GM12892 (cell line): Measurements from ENCODE around the gene GNG14.
A peak's percentile ranks its signal among the peaks of the same experiment; 100 is the strongest.
"Not testable (repeated sequence)": the region's sequence is repeated elsewhere in the genome, so short reads cannot be mapped to it uniquely, and the experiment has no call there.

Experiments used
- DNase-seq: peaks from one replicate; pipeline ENCODE4 v3.0.0; 2011; ENCODE audit not compliant: insufficient read length
- FAIRE-seq: peaks from 2 replicates; lab custom pipeline; 2011; peaks lifted over from hg19 to GRCh38; lab: Jason Lieb, UNC
- POLR2A ChIP-seq: IDR thresholded peaks from 2 replicates; pipeline ENCODE4 v1.6.1; 2011; ENCODE audit warnings: low read depth, low read length, control low read depth
- POLR2AphosphoS5 ChIP-seq: IDR thresholded peaks from 2 replicates; pipeline ENCODE4 v1.6.1; 2011; ENCODE audit warnings: low read depth, low read length, control low read depth
- TAF1 ChIP-seq: IDR thresholded peaks from 2 replicates; pipeline ENCODE4 v1.6.1; 2011; ENCODE audit warnings: low read depth, mild to moderate bottlenecking, control low read depth, low read length, borderline replicate concordance

The GNG14 gene

GRCh38 chr19:12721656-12722565, 34.1 kb downstream of the GNG14 start:
- TF ChIP-seq POLR2A (0 out of 2 replicates have a peak, but pooled peaks have one; percentile 34), POLR2AphosphoS5 (no peak; the same call in 1 of the 2 replicates), TAF1 (no peak)
- DNase-seq (peak; percentile 76), FAIRE-seq (no peak)

GRCh38 chr19:12722566-12723380, 35.0 kb downstream of the GNG14 start:
- peak; percentile 58; the same call in 1 of the 2 replicates for TF ChIP-seq TAF1
- TF ChIP-seq POLR2AphosphoS5 = peak; percentile 54
- peak; percentile 49; the same call in 1 of the 2 replicates for TF ChIP-seq POLR2A
- FAIRE-seq = peak; percentile 89

DNA sequence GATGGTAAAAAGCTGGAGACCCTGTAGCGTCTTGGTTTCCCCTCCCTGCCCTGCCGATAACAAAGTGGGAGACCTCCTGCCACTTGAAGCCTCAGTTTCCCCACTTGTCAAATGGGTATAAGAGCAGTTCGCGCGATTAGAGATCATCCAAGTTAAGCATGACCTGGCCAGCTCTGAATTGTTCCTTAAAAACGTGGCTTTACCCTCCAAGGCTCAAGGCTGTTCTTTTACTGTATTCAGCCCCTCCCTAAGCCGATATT, 35.5 kb downstream of the GNG14 start:
- peak; percentile 70 for FAIRE-seq
- TF ChIP-seq POLR2A = no peak
- TF ChIP-seq TAF1 = no peak
- no peak for TF ChIP-seq POLR2AphosphoS5

More at GRCh38 chr19:12722566-12723380, 35.0 kb downstream of the GNG14 start:
- DNase-seq = peak; percentile 98

DNA sequence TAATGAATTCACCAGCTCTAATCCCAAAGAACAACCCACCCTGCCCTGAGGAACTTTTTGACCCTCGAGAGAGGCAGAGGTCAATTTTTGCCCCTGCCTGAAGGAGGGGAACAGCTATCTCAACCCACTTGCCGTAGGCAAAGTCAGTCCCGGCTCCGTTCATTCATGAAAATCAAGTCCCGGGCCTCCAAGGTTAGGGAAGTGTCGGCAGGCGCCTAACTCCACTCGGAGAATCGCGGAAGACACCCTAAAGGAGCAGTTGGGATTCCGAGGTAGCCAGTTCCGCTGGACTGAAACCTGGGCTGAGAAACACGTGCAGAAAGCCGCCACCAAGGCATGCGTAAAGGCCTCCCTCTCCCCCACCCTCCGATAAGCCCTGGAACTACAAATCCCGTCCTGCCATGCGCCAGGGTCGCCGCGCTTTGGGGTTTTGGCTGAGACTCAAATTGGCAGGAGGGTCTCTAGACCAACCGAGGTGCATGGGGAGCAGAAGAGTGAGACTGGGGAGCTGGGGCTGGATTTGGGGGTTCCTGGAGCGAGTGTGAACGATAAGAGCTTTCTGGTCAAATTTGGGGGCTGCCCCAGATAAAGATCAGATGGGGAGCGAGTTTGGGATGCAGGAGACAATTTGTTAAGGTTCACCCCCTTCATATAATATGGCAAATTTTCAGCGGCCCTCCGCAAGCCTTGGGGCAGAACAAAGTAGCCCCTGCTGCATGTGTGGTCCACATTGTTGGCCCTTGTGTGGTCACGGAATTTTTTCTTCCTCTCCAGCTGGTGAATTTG, 36.0 kb downstream of the GNG14 start, which contains the start of gene TNPO2:
Gene TNPO2 (minus strand): TSS at position 292 of the 786 bp plus-strand sequence. CDS start 2,955 bp downstream, outside the sequence.
- DNase-seq (peak; percentile 77), FAIRE-seq (peak; percentile 90)
- peak; percentile 80 for TF ChIP-seq POLR2A
- peak; percentile 71; the same call in 1 of the 2 replicates for TF ChIP-seq TAF1
- peak; percentile 83 for TF ChIP-seq POLR2AphosphoS5

More for the DNA sequence above, 35.5 kb downstream of the GNG14 start:
- no peak for DNase-seq

GRCh38 chr19:12725612-12726011, 37.8 kb downstream of the GNG14 start:
- FAIRE-seq, DNase-seq: not testable (repeated sequence)

DNA sequence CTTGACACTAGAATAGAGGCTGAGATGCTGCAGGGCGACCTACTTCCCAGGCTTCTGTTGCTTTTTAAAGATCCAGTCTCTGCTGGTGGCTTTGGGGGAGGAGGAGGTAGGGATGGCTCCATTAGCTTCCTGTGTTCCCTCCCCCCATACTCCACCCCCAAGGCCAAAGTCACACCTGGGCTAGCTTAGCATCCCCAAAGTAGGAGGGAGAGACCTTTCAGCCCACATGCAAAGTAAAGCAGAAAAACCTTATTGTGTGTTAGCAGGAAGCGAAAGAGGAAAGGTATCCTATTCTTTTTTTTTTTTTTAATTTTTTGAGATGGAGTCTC, 39.2 kb downstream of the GNG14 start:
- TF ChIP-seq POLR2AphosphoS5 (no peak), POLR2A (no peak)
- DNase-seq (no peak), FAIRE-seq (no peak)

DNA sequence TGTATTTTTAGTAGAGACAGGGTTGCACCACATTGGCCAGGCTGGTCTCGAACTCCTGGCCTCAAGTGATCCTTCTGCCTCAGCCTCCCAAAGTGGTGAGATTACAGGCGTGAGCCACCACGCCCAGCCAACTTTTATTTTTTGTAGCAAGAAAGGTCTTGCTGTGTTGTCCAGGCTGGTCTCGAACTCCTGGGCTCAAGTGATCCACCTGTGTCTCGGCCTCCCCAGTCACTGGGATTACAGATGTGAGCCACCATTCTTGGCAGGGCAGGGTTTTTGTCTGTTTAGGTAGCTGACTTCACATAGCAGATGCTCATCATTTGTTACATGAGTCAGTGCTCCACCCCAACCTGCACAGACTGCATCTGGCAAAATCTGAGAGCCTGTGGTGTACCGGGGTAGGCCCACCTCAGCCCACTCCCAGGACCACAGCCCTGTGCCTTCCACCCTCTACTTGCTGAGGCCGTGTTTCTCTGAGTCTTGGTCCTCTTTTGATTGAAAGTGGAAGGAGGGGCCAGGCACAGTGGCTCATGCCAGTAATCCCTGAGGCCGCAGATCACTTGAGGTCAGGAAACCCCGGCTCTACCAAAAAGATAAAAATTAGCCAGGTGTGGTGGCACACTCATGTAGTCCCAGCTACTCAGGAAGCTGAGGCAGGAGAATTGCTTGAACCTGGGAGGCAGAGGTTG, 40.1 kb downstream of the GNG14 start:
- FAIRE-seq (no peak), DNase-seq (no peak)
- TF ChIP-seq POLR2AphosphoS5 (no peak), POLR2A (no peak), TAF1 (no peak)

GRCh38 chr19:12730064-12730463, 42.3 kb downstream of the GNG14 start:
- DNase-seq (no peak), FAIRE-seq (no peak)
- TF ChIP-seq TAF1 (no peak), POLR2AphosphoS5 (no peak), POLR2A (no peak)

- no peak for FAIRE-seq
- no peak for TF ChIP-seq TAF1
- no peak for TF ChIP-seq POLR2A
- 0 out of 2 replicates have a peak, but pooled peaks have one; percentile 28 for TF ChIP-seq POLR2AphosphoS5
- no peak for DNase-seq
Measured at GRCh38 chr19:12731337-12731736, 43.5 kb downstream of the GNG14 start.

DNA sequence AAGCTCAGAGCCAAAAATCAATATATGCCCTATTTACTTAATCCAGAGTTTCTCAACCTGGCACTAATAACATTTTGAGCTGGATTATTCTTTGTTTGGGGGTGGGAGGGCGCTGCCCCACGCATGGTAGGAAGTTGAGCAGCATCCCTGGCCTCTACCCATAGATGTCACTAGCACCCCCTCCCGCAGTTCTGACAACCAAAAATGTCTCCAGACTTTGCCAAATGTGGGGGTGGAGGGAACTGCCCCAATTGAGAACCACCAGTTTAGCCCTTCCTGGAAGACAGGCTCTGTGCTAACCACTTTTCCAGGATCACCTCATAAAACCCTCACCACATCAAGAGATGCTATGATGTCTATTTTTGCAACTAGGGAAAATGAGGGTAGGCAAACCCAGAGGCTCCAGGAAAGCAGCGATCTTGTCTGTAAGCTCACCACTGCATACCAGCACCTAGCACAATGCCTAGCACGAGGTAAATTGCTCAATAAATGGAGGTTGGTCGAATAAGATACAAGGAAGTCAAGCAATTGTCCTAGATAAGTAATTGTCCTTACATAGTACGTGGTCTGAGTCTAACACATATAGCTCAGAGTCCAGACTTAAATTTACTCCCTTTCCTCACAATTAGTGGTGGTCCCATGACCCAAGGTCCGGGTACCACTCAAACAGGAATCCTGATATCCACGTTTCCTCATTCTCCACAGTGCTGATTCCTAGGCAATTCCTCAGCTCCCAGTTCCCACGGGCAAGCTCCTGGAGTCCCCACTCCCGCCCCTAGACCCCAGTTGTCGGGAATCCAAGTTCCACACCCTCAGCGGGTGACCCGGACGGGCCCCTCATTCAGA, 45.8 kb downstream of the GNG14 start:
- DNase-seq (no peak), FAIRE-seq (peak; percentile 81)
- TF ChIP-seq POLR2AphosphoS5 (peak; percentile 25; the same call in 1 of the 2 replicates), TAF1 (no peak), POLR2A (0 out of 2 replicates have a peak, but pooled peaks have one; percentile 15)
